ENCODE measurements around the gene TOX2. TPM values are rescaled to one million over a fixed set of nuclear protein-coding genes. Genes with fewer than 3 reads are reported as not detected.

Gene TOX2
- total RNA-seq, 3 donors from 2014 or later (not counting 1 experiment from before 2014, with no cell fraction given): 0.93 to 1.8 (median 1.2) TPM

GRCh38 chr20:44071526-44072111 lies 157.0 kb downstream of the TOX2 start:
- Histone ChIP-seq H3K36me3 (ENCODE audit: control insufficient read depth, insufficient read depth, low read length) (no peaks in the 10 kb centered on the region), H3K4me3 (ENCODE audit: low read length) (no peak overlapping the region), H3K27ac (ENCODE audit: low read length) (no peak overlapping the region), H3K9me3 (ENCODE audit: control insufficient read depth, insufficient read depth, low read length) (no peaks in the 10 kb centered on the region), H3K27me3 (ENCODE audit: control insufficient read depth, insufficient read depth, low read length) (peaks cover 3% of the 10 kb centered on the region), H3K4me1 (ENCODE audit: control insufficient read depth, insufficient read depth, low read length) (peaks cover 43% of the 10 kb centered on the region)
- intact Hi-C loops (cut with micrococcal nuclease): loop anchor here (5.0 kb wide), 1 partner anchor 89 kb away; no protein-coding TSS in a partner anchor
- no peak for TF ChIP-seq CTCF (IDR thresholded peaks at IDR 0.05)
- no peak for ATAC-seq
- DNase-seq: no peak
- 89% methylated on average over 11 of the region's 11 CpGs for WGBS (ENCODE audit: insufficient coverage)
- Mint-ChIP-seq H3K36me3 (no peaks in the 10 kb centered on the region), H3K27me3 (ENCODE audit: low read depth in 2 of 2) (peaks cover 47 to 52% of the 10 kb centered on the region in 2 donors), H3K27ac (no peak overlapping the region), H3K4me1 (peaks cover 31 to 51% of the 10 kb centered on the region in 2 donors), H3K4me3 (peak overlapping the region; percentile 38), H3K9me3 (no peaks in the 10 kb centered on the region)

GRCh38 chr20:44072384-44072783 lies 157.7 kb downstream of the TOX2 start:
- Mint-ChIP-seq H3K36me3 (no peaks in the 10 kb centered on the region), H3K4me3 (no peak overlapping the region), H3K4me1 (peaks cover 31 to 51% of the 10 kb centered on the region in 2 donors), H3K9me3 (no peaks in the 10 kb centered on the region), H3K27me3 (ENCODE audit: low read depth in 2 of 2) (peaks cover 45 to 52% of the 10 kb centered on the region in 2 donors), H3K27ac (no peak overlapping the region)
- H3K27me3 ChIP-seq (ENCODE audit: control insufficient read depth, insufficient read depth, low read length): peaks cover 2% of the 10 kb centered on the region
- peaks cover 43% of the 10 kb centered on the region for H3K4me1 ChIP-seq (ENCODE audit: control insufficient read depth, insufficient read depth, low read length)
- intact Hi-C loops (cut with micrococcal nuclease): loop anchor here (5.0 kb wide), 1 partner anchor 90 kb away; no protein-coding TSS in a partner anchor
- DNase-seq (no peak), ATAC-seq (no peak)
- H3K36me3 ChIP-seq (ENCODE audit: control insufficient read depth, insufficient read depth, low read length): no peaks in the 10 kb centered on the region
- H3K27ac ChIP-seq (ENCODE audit: low read length): no peak overlapping the region
- H3K9me3 ChIP-seq (ENCODE audit: control insufficient read depth, insufficient read depth, low read length): no peaks in the 10 kb centered on the region
- WGBS (ENCODE audit: insufficient coverage): 75% methylated on average over 4 of the region's 6 CpGs
- H3K4me3 ChIP-seq (ENCODE audit: low read length): no peak overlapping the region
- no peak for TF ChIP-seq CTCF (IDR thresholded peaks at IDR 0.05)

GRCh38 chr20:44073011-44073674 lies 158.5 kb downstream of the TOX2 start:
- DNase-seq: peak in 1 of 2 donors; percentile 46
- intact Hi-C loops (cut with micrococcal nuclease): loop anchor here (5.0 kb wide), 1 partner anchor 91 kb away; no protein-coding TSS in a partner anchor
- no peaks in the 10 kb centered on the region for H3K36me3 Mint-ChIP-seq

More at GRCh38 chr20:44073011-44073674, 158.5 kb downstream of the TOX2 start:
- H3K9me3 Mint-ChIP-seq: no peaks in the 10 kb centered on the region
- no peak for TF ChIP-seq CTCF (IDR thresholded peaks at IDR 0.05)
- H3K4me1 Mint-ChIP-seq: peaks cover 31 to 46% of the 10 kb centered on the region in 2 donors
- no peak overlapping the region for H3K27ac ChIP-seq (ENCODE audit: low read length)
- ATAC-seq: no peak
- no peaks in the 10 kb centered on the region for H3K9me3 ChIP-seq (ENCODE audit: control insufficient read depth, insufficient read depth, low read length)
- no peak overlapping the region for H3K4me3 Mint-ChIP-seq
- peaks cover 38 to 55% of the 10 kb centered on the region in 2 donors for H3K27me3 Mint-ChIP-seq (ENCODE audit: low read depth in 2 of 2)
- H3K4me1 ChIP-seq (ENCODE audit: control insufficient read depth, insufficient read depth, low read length): peaks cover 39% of the 10 kb centered on the region
- 78% methylated on average over 16 of the region's 16 CpGs for WGBS (ENCODE audit: insufficient coverage)
- no peaks in the 10 kb centered on the region for H3K27me3 ChIP-seq (ENCODE audit: control insufficient read depth, insufficient read depth, low read length)
- no peak overlapping the region for H3K27ac Mint-ChIP-seq
- no peaks in the 10 kb centered on the region for H3K36me3 ChIP-seq (ENCODE audit: control insufficient read depth, insufficient read depth, low read length)
- H3K4me3 ChIP-seq (ENCODE audit: low read length): no peak overlapping the region
